ENCODE results near the gene ZNF784. TPM values are rescaled to one million over a fixed set of nuclear protein-coding genes. Genes with fewer than 3 reads are reported as not detected.

Gene ZNF784
- total and polyA plus RNA-seq, 2 of the 13 experiments (the other 11 are each of a cell fraction or from before 2014, with no cell fraction given): 4.1 to 4.2 TPM

GRCh38 chr19:55644842-55645511 is 20.6 kb upstream of the ZNF784 start (continued):
- TF ChIP-seq GABPB1 (CRISPR knock-in tag; IDR thresholded peaks at IDR 0.05) (peak; percentile 14; the same call in 1 of the 2 replicates), ZNF724P (CRISPR knock-in tag; IDR thresholded peaks at IDR 0.05; ENCODE audit: borderline replicate concordance) (no peak), ZNF687 (CRISPR knock-in tag; IDR thresholded peaks at IDR 0.05) (0 out of 2 replicates have a peak, but pooled peaks have one; percentile 7), FOSL2 (CRISPR knock-in tag; IDR thresholded peaks at IDR 0.05) (no peak), SIX4 (CRISPR knock-in tag; IDR thresholded peaks at IDR 0.05) (no peak), ZNF407 (CRISPR knock-in tag; IDR thresholded peaks at IDR 0.05; ENCODE audit: not compliant biosample characterization) (no peak), ARNT (IDR thresholded peaks at IDR 0.05) (no peak), FOSL1 (CRISPR knock-in tag; IDR thresholded peaks at IDR 0.05; ENCODE audit: borderline replicate concordance) (no peak), EEA1 (CRISPR knock-in tag; IDR thresholded peaks at IDR 0.05; ENCODE audit: borderline replicate concordance) (no peak), AGO2 (optimal IDR thresholded peaks at IDR 0.05; ENCODE audit: low read depth, low read length) (peak; percentile 74)

Measured in HepG2 (cell line).